A549 (cell line): ENCODE results near the gene ARIH2. TPM values are rescaled to one million over a fixed set of nuclear protein-coding genes. Genes with fewer than 3 reads are reported as not detected.

Source experiments
- ATAC-seq, 2 experiments: fragments of 200-7000 bp in 1 of 2; fragments of >200 bp in 1 of 2; cut with Nextera tagmentation in 1 of 2; cut with Tn5 transposase in 1 of 2; 3 replicates each; pipeline versions ENCODE4 v1.8.0 to v1.9.1; 2018 to 2020; ENCODE audit warnings: mild to moderate bottlenecking in 1 of 2, moderate library complexity in 1 of 2
- CTCF ChIA-PET: fragments of 300-600 bp; sonication (Branson Sonifier 250); formaldehyde crosslinking; extraction: SDS; loops from one replicate; lab custom pipeline; 2021; ENCODE audit warnings: antibody characterized with exemption, inconsistent platforms; lab: Yijun Ruan, JAX
- POLR2A ChIA-PET: fragments of 350-600 bp; formaldehyde crosslinking; extraction: SDS; loops from one replicate; lab custom pipeline; 2021; ENCODE audit warnings: antibody characterized with exemption, inconsistent platforms; lab: Yijun Ruan, JAX
- DNase-seq, 2 experiments: peaks; one replicate each; pipeline versions ENCODE4 v3.0.0 to v3.0.0-alpha.2; 2011 to 2016; ENCODE audit warnings: low read depth in 1 of 2, low spot score in 1 of 2
- FAIRE-seq: peaks from 2 replicates; lab custom pipeline; 2011; peaks lifted over from hg19 to GRCh38; lab: Jason Lieb, UNC
- H3K27ac ChIP-seq, 2 experiments: fragments of >200 bp; sonication (Bioruptor Twin); formaldehyde crosslinking; 3 replicates each; pipeline ENCODE4 v1.5.1; 2016 to 2017
- H3K4me1 ChIP-seq: fragments of >200 bp; sonication (Bioruptor Twin); formaldehyde crosslinking; 3 replicates; pipeline ENCODE4 v1.6.1; 2016
- H3K4me2 ChIP-seq: fragments of >200 bp; sonication (Bioruptor Twin); formaldehyde crosslinking; 3 replicates; pipeline ENCODE4 v1.6.1; 2016
- H3K4me3 ChIP-seq: fragments of >200 bp; sonication (Bioruptor Twin); formaldehyde crosslinking; 3 replicates; pipeline ENCODE4 v1.5.1; 2016
- H3K9me3 ChIP-seq: fragments of >200 bp; sonication (Bioruptor Twin); formaldehyde crosslinking; 3 replicates; pipeline ENCODE4 v1.6.1; 2016
- CBX8 ChIP-seq: fragments of 200-600 bp; sonication (generic); IDR thresholded peaks from 2 replicates; pipeline ENCODE4 v1.6.1; 2016
- ESRRA ChIP-seq: fragments of 150-350 bp; IDR thresholded peaks from 2 replicates; pipeline ENCODE4 v1.6.1; 2014; ENCODE audit warnings: mild to moderate bottlenecking, low read length, borderline replicate concordance
- FOXS1 ChIP-seq: fragments of 250-450 bp; sonication (Bioruptor Pico); IDR thresholded peaks from 2 replicates; pipeline ENCODE4 v1.5.0; 2020; ENCODE audit warnings: mild to moderate bottlenecking, moderate library complexity
- HOXB13 ChIP-seq: fragments of 250-450 bp; sonication (Bioruptor Pico); IDR thresholded peaks from 2 replicates; pipeline ENCODE4 v1.5.0; 2020; ENCODE audit warnings: low read depth, mild to moderate bottlenecking, moderate library complexity
- MAFK ChIP-seq: fragments of 450-650 bp; IDR thresholded peaks from 2 replicates; pipeline ENCODE4 v1.6.1; 2014; ENCODE audit not compliant: partially characterized antibody
- NFE2L2 ChIP-seq: fragments of 150-350 bp; conservative IDR thresholded peaks from 2 replicates; pipeline ENCODE4 v1.6.1; 2014; ENCODE audit warnings: low read length
- NR3C1 ChIP-seq: fragments of >200 bp; sonication (Bioruptor Twin); formaldehyde crosslinking; IDR thresholded peaks from 3 replicates; pipeline ENCODE4 v1.6.1; 2017
- PHF8 ChIP-seq: fragments of 200-600 bp; sonication (generic); IDR thresholded peaks from 2 replicates; pipeline ENCODE4 v1.6.1; 2016; ENCODE audit warnings: low read depth, mild to moderate bottlenecking, antibody characterized with exemption, moderate library complexity, borderline replicate concordance
- POLR2AphosphoS2 ChIP-seq: conservative IDR thresholded peaks from 2 replicates; pipeline ENCODE4 v1.6.1; 2012; ENCODE audit warnings: low read length, improper control_type of control experiment, inconsistent platforms
- RAD21 ChIP-seq, 2 experiments: fragments of >200 bp in 1 of 2; sonication (Bioruptor Twin) in 1 of 2; formaldehyde crosslinking in 1 of 2; IDR thresholded peaks in 1 of 2; conservative IDR thresholded peaks in 1 of 2; 2 replicates in 1 of 2; 3 replicates in 1 of 2; pipeline ENCODE4 v1.6.1; 2012 to 2018; ENCODE audit warnings: inconsistent platforms in 1 of 2
- SREBF2 ChIP-seq: fragments of 450-650 bp; IDR thresholded peaks from 2 replicates; pipeline ENCODE4 v1.6.1; 2014; ENCODE audit warnings: mild to moderate bottlenecking, moderate library complexity
- ZSCAN20 ChIP-seq: fragments of 250-450 bp; sonication (Bioruptor Pico); IDR thresholded peaks from 2 replicates; pipeline ENCODE4 v1.8.0; 2022; ENCODE audit warnings: mild to moderate bottlenecking, moderate library complexity
- WGBS: methylation state at CpG from one replicate; pipeline ENCODE4 v1.1.6; 2017; ENCODE audit errors: missing lambda C conversion rate; 5-methylcytosine and 5-hydroxymethylcytosine counted together
- polyA plus RNA-seq, 4 experiments: library from polyadenylated mRNA; depleted of rRNA in 3 of 4; stranded (reverse); fragments of >200 nt; fragmentation: RNase III in 1 of 4; extraction: RNeasy Plus Mini Kit Qiagen cat#74134 plus additional on column Dnase treatment in 1 of 4; gene quantifications; 2 replicates in 3 of 4; 3 replicates in 1 of 4; pipeline ENCODE4 v1.2.3, GENCODE V29; 2011 to 2017
- TF ChIP-seq, protein P1 (sequence below): IDR thresholded peaks from 2 replicates; pipeline ENCODE4 v1.6.1; 2012
- TF ChIP-seq, protein P2 (sequence below): fragments of 150-350 bp; IDR thresholded peaks from 2 replicates; pipeline ENCODE4 v1.6.1; 2014; ENCODE audit warnings: low read depth, mild to moderate bottlenecking, low read length
- TF ChIP-seq, protein P3 (sequence below): fragments of 200-600 bp; sonication (generic); IDR thresholded peaks from 2 replicates; pipeline ENCODE4 v1.6.1; 2016; ENCODE audit warnings: antibody characterized with exemption, mild to moderate bottlenecking, moderate library complexity
- TF ChIP-seq, protein P4 (sequence below): fragments of >200 bp; sonication (Bioruptor Twin); formaldehyde crosslinking; IDR thresholded peaks from 3 replicates; pipeline ENCODE4 v1.5.1; 2016
- TF ChIP-seq, protein P5 (sequence below): IDR thresholded peaks from 2 replicates; pipeline ENCODE4 v1.6.1; 2012

ARIH2 gene
- polyA plus RNA-seq, 2 of the 4 experiments (the other 2 are of a cell fraction), result 52.4 to 88.8 TPM

DNA sequence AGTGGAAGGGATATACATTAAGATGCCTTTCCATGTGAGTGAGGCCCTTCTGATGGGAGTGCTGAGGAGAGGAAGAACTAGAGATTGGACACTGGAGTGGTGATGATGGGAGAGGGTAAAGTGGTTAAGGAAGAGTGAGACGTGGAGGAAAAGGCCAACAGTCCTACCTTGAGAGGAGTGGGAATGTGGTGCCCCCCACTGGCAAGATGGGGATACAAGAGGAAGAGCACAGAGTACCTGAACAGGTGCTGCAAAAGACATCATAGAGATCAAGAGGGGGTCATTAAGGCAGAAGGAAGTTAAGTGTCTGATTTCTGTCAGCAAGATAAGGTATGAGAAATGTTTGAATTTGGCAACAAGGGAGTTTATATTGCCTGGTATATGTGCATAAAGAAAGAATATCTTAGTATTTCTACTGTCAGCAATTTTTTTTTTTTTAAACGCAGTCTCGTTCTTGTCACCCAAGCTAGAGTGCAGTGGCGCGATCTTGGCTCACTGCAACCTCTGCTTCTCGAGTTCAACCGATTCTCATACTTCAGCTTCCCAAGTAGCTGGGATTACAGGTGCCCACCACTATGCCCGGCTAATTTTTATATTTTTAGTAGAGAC is 34.0 kb downstream of the ARIH2 start:
- CTCF ChIA-PET, result interaction anchor here (0.6 to 1.6 kb wide), 4 partner anchors 9 to 29 kb away, joined by 3 to 10 read pairs (median 4); no protein-coding TSS in a partner anchor
- WGBS, result 91% methylated on average over 8 of the region's 8 CpGs
- H3K4me1 ChIP-seq, result 0 out of 3 replicates have a peak, but pooled peaks cover 3% of the 10 kb centered on the region
- no peak for TF ChIP-seq HOXB13 (CRISPR knock-in tag)
- TF ChIP-seq NR3C1, result no peak
- TF ChIP-seq ESRRA, result no peak
- TF ChIP-seq, protein P1, sequence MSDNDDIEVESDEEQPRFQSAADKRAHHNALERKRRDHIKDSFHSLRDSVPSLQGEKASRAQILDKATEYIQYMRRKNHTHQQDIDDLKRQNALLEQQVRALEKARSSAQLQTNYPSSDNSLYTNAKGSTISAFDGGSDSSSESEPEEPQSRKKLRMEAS, result no peak
- peak; percentile 25 to 47; a peak in 2 of 5 replicates for TF ChIP-seq RAD21 (conservative IDR thresholded peaks at IDR 0.05 in 1 of 2, IDR thresholded peaks at IDR 0.05 in 1 of 2)
- TF ChIP-seq MAFK, result peak; percentile 38
- TF ChIP-seq PHF8, result no peak
- TF ChIP-seq, protein P2, sequence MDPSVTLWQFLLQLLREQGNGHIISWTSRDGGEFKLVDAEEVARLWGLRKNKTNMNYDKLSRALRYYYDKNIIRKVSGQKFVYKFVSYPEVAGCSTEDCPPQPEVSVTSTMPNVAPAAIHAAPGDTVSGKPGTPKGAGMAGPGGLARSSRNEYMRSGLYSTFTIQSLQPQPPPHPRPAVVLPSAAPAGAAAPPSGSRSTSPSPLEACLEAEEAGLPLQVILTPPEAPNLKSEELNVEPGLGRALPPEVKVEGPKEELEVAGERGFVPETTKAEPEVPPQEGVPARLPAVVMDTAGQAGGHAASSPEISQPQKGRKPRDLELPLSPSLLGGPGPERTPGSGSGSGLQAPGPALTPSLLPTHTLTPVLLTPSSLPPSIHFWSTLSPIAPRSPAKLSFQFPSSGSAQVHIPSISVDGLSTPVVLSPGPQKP, result no peak
- no peak for TF ChIP-seq NFE2L2
- no peak for TF ChIP-seq CBX8
- TF ChIP-seq, protein P3, sequence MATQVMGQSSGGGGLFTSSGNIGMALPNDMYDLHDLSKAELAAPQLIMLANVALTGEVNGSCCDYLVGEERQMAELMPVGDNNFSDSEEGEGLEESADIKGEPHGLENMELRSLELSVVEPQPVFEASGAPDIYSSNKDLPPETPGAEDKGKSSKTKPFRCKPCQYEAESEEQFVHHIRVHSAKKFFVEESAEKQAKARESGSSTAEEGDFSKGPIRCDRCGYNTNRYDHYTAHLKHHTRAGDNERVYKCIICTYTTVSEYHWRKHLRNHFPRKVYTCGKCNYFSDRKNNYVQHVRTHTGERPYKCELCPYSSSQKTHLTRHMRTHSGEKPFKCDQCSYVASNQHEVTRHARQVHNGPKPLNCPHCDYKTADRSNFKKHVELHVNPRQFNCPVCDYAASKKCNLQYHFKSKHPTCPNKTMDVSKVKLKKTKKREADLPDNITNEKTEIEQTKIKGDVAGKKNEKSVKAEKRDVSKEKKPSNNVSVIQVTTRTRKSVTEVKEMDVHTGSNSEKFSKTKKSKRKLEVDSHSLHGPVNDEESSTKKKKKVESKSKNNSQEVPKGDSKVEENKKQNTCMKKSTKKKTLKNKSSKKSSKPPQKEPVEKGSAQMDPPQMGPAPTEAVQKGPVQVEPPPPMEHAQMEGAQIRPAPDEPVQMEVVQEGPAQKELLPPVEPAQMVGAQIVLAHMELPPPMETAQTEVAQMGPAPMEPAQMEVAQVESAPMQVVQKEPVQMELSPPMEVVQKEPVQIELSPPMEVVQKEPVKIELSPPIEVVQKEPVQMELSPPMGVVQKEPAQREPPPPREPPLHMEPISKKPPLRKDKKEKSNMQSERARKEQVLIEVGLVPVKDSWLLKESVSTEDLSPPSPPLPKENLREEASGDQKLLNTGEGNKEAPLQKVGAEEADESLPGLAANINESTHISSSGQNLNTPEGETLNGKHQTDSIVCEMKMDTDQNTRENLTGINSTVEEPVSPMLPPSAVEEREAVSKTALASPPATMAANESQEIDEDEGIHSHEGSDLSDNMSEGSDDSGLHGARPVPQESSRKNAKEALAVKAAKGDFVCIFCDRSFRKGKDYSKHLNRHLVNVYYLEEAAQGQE, result no peak
- TF ChIP-seq, protein P4, sequence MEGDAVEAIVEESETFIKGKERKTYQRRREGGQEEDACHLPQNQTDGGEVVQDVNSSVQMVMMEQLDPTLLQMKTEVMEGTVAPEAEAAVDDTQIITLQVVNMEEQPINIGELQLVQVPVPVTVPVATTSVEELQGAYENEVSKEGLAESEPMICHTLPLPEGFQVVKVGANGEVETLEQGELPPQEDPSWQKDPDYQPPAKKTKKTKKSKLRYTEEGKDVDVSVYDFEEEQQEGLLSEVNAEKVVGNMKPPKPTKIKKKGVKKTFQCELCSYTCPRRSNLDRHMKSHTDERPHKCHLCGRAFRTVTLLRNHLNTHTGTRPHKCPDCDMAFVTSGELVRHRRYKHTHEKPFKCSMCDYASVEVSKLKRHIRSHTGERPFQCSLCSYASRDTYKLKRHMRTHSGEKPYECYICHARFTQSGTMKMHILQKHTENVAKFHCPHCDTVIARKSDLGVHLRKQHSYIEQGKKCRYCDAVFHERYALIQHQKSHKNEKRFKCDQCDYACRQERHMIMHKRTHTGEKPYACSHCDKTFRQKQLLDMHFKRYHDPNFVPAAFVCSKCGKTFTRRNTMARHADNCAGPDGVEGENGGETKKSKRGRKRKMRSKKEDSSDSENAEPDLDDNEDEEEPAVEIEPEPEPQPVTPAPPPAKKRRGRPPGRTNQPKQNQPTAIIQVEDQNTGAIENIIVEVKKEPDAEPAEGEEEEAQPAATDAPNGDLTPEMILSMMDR, result 0 out of 3 replicates have a peak, but pooled peaks have one; percentile 17
- TF ChIP-seq SREBF2, result no peak
- no peak for TF ChIP-seq ZSCAN20
- TF ChIP-seq, protein P5, sequence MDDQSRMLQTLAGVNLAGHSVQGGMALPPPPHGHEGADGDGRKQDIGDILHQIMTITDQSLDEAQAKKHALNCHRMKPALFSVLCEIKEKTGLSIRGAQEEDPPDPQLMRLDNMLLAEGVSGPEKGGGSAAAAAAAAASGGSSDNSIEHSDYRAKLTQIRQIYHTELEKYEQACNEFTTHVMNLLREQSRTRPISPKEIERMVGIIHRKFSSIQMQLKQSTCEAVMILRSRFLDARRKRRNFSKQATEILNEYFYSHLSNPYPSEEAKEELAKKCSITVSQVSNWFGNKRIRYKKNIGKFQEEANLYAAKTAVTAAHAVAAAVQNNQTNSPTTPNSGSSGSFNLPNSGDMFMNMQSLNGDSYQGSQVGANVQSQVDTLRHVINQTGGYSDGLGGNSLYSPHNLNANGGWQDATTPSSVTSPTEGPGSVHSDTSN, result no peak
- no peak for TF ChIP-seq POLR2AphosphoS2
- no peak for TF ChIP-seq FOXS1
- TF ChIP-seq, all 56 proteins: peak for 3
- Histone ChIP-seq H3K27ac (no peak overlapping the region), H3K4me3 (no peak overlapping the region), H3K4me2 (no peak overlapping the region), H3K9me3 (no peaks in the 10 kb centered on the region)
- DNase-seq (peak in 1 of 2 experiments; percentile 19), FAIRE-seq (no peak), ATAC-seq (peak in 1 of 2 experiments; percentile 63; a peak in 3 of 6 replicates)
- POLR2A ChIA-PET, result no interaction called here
